Measurements from ENCODE around the gene BAAT.

DNA sequence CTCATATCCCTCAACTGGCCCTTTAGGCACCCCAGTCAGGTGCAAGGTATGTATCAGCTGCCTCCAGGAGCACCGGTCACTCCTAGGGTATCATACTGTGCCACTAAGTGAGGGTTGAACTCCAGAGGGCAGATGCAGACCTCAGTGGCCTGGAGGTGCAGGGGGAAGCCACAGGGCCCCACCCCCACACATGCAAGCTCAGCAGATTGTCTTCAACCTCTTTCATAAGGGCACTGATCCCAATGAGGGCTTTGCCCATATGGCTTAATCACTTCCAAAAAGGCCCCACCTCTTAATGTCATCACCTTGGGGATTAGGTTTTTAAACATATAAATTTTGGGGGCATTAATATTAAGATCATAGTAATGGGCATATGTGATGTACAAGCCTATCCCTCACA, 28.2 kb downstream of the BAAT start:
- TF ChIP-seq CTCF (IDR thresholded peaks at IDR 0.05) (no peak), EP300 (IDR thresholded peaks at IDR 0.05) (no peak)

Data from ovary (tissue), 3 donors.